ENCODE data around the gene ERN1. TPM values are rescaled to one million over a fixed set of nuclear protein-coding genes. Genes with fewer than 3 reads are reported as not detected.

The ERN1 gene
- polyA plus RNA-seq, 1 donor (not counting 4 experiments of a cell fraction or from before 2014, with no cell fraction given), result 7.1 TPM

DNA sequence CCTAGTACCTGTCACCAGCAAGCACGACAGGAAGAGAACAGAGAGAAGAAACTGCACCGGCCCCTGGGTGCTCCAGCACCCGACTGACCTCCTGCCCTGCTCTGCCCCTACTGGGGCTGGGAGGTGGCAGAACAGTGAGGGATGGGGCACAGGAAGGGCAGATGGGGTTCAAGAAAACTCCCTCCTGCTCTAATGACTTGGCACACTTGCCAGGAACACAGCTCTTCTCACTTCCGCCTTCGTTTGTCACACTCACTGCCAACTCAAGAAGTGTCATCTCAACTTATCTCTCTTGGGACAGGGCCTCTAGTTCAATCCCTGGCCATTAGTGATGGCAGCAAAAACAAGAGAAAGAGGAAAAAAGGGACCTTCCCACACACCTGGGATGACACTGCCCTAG, 66.9 kb downstream of the ERN1 start:
- Histone ChIP-seq H3K9me3 (ENCODE audit: control insufficient read depth, low read depth, low read length) (no peaks in the 10 kb centered on the region), H3K4me1 (ENCODE audit: control insufficient read depth, extremely low read depth, insufficient read depth, low read length) (peaks cover 11% of the 10 kb centered on the region), H3K4me2 (ENCODE audit: control insufficient read depth, extremely low read depth, insufficient read depth, low read depth, low read length) (no peak overlapping the region), H3K27me3 (ENCODE audit: control insufficient read depth, extremely low read depth, insufficient read depth, low read length) (no peaks in the 10 kb centered on the region), H3K9me1 (ENCODE audit: control insufficient read depth, extremely low read depth, insufficient read depth, low read length) (peaks cover 2% of the 10 kb centered on the region), H3K79me2 (ENCODE audit: control insufficient read depth, insufficient read depth, low read length) (no peaks in the 10 kb centered on the region), H3K4me3 (ENCODE audit: control insufficient read depth in 2 of 3, extremely low read depth in 1 of 3, insufficient read depth in 2 of 3, low read depth in 1 of 3, low read length in 3 of 3) (no peak overlapping the region), H3K27ac (ENCODE audit: control insufficient read depth, insufficient read depth, low read length) (no peak overlapping the region), H3K36me3 (ENCODE audit: control insufficient read depth in 2 of 2, extremely low read depth in 1 of 2, insufficient read depth in 2 of 2, low read length in 2 of 2) (peaks cover 12 to 46% of the 10 kb centered on the region in 2 experiments), H4K20me1 (ENCODE audit: control insufficient read depth, extremely low read depth, insufficient read depth, low read length) (no peaks in the 10 kb centered on the region), H3K9ac (ENCODE audit: control insufficient read depth, extremely low read depth, insufficient read depth, low read length) (no peak overlapping the region), H2AFZ (ENCODE audit: control insufficient read depth, low read length) (no peak overlapping the region)
- no peak for FAIRE-seq
- TF ChIP-seq EZH2 (IDR thresholded peaks at IDR 0.05; ENCODE audit: low read length), result no peak
- TF ChIP-seq, protein P1, sequence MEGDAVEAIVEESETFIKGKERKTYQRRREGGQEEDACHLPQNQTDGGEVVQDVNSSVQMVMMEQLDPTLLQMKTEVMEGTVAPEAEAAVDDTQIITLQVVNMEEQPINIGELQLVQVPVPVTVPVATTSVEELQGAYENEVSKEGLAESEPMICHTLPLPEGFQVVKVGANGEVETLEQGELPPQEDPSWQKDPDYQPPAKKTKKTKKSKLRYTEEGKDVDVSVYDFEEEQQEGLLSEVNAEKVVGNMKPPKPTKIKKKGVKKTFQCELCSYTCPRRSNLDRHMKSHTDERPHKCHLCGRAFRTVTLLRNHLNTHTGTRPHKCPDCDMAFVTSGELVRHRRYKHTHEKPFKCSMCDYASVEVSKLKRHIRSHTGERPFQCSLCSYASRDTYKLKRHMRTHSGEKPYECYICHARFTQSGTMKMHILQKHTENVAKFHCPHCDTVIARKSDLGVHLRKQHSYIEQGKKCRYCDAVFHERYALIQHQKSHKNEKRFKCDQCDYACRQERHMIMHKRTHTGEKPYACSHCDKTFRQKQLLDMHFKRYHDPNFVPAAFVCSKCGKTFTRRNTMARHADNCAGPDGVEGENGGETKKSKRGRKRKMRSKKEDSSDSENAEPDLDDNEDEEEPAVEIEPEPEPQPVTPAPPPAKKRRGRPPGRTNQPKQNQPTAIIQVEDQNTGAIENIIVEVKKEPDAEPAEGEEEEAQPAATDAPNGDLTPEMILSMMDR (optimal IDR thresholded peaks at IDR 0.05 in 1 of 3, IDR thresholded peaks at IDR 0.05 in 1 of 3, conservative IDR thresholded peaks at IDR 0.05 in 1 of 3; ENCODE audit: extremely low read depth in 1 of 3, insufficient read depth in 2 of 3, low read length in 3 of 3), result no peak
- DNase-seq (ENCODE audit: low read depth, low spot score), result no peak
- dilution Hi-C loops (cut with MboI; ENCODE audit: extremely low pct_ligation_motif_present, low sequenced_read_pairs), result no loop called here

- no peaks in the 10 kb centered on the region for H3K79me2 ChIP-seq (ENCODE audit: control insufficient read depth, insufficient read depth, low read length)
- peaks cover 19 to 48% of the 10 kb centered on the region in 2 experiments for H3K36me3 ChIP-seq (ENCODE audit: control insufficient read depth in 2 of 2, extremely low read depth in 1 of 2, insufficient read depth in 2 of 2, low read length in 2 of 2)
- H3K4me2 ChIP-seq (ENCODE audit: control insufficient read depth, extremely low read depth, insufficient read depth, low read depth, low read length), result no peak overlapping the region
- H3K9me3 ChIP-seq (ENCODE audit: control insufficient read depth, low read depth, low read length), result no peaks in the 10 kb centered on the region
- peaks cover 11% of the 10 kb centered on the region for H3K4me1 ChIP-seq (ENCODE audit: control insufficient read depth, extremely low read depth, insufficient read depth, low read length)
- H3K4me3 ChIP-seq (ENCODE audit: control insufficient read depth in 2 of 3, extremely low read depth in 1 of 3, insufficient read depth in 2 of 3, low read depth in 1 of 3, low read length in 3 of 3), result no peak overlapping the region
- H3K27ac ChIP-seq (ENCODE audit: control insufficient read depth, insufficient read depth, low read length), result no peak overlapping the region
- peaks cover 2% of the 10 kb centered on the region for H3K9me1 ChIP-seq (ENCODE audit: control insufficient read depth, extremely low read depth, insufficient read depth, low read length)
- no peaks in the 10 kb centered on the region for H3K27me3 ChIP-seq (ENCODE audit: control insufficient read depth, extremely low read depth, insufficient read depth, low read length)
- DNase-seq (ENCODE audit: low read depth, low spot score) (no peak), FAIRE-seq (peak; percentile 55)
- no peaks in the 10 kb centered on the region for H4K20me1 ChIP-seq (ENCODE audit: control insufficient read depth, extremely low read depth, insufficient read depth, low read length)
- H2AFZ ChIP-seq (ENCODE audit: control insufficient read depth, low read length), result no peak overlapping the region
- dilution Hi-C loops (cut with MboI; ENCODE audit: extremely low pct_ligation_motif_present, low sequenced_read_pairs), result no loop called here
- H3K9ac ChIP-seq (ENCODE audit: control insufficient read depth, extremely low read depth, insufficient read depth, low read length), result no peak overlapping the region
- TF ChIP-seq, protein P1 (optimal IDR thresholded peaks at IDR 0.05 in 1 of 3, IDR thresholded peaks at IDR 0.05 in 1 of 3, conservative IDR thresholded peaks at IDR 0.05 in 1 of 3; ENCODE audit: extremely low read depth in 1 of 3, insufficient read depth in 2 of 3, low read length in 3 of 3), result no peak
- no peak for TF ChIP-seq EZH2 (IDR thresholded peaks at IDR 0.05; ENCODE audit: low read length)
Observed at GRCh38 chr17:64061178-64061898, 68.6 kb downstream of the ERN1 start.
